ENCODE measurements around the gene GPN2.

GRCh38 chr1:26848941-26849774 lies 40.9 kb downstream of the GPN2 start:
- TF ChIP-seq CTCF (optimal IDR thresholded peaks at IDR 0.05 in 1 of 3, IDR thresholded peaks at IDR 0.05 in 1 of 3, conservative IDR thresholded peaks at IDR 0.05 in 1 of 3; ENCODE audit: extremely low read depth in 1 of 3, insufficient read depth in 2 of 3, low read length in 3 of 3) (peak in 2 of 3 experiments; percentile 13 to 35), EZH2 (IDR thresholded peaks at IDR 0.05; ENCODE audit: low read length) (no peak)

Measured in keratinocyte (primary cell).